GM12878 (cell line): Measurements from ENCODE around the gene TDP1. TPM values are rescaled to one million over a fixed set of nuclear protein-coding genes. Genes with fewer than 3 reads are reported as not detected.

Experiments
- ATAC-seq: fragments of 200-7000 bp; cut with Tn5 transposase; 3 replicates; pipeline ENCODE4 v1.9.1; 2020; ENCODE audit warnings: mild to moderate bottlenecking, moderate library complexity
- Bru-seq: library from RNA; stranded (reverse); fragments of 400-500 nt; gene quantifications from one replicate; lab custom pipeline; 2021; lab: Mats Ljungman, UMichigan
- BruChase-seq, 2 experiments: library from RNA; stranded (reverse); fragments of 400-500 nt; gene quantifications; one replicate each; lab custom pipeline; 2021; lab: Mats Ljungman, UMichigan
- BruUV-seq: library from RNA; stranded (reverse); fragments of 400-500 nt; replicated peaks from 2 replicates; lab custom pipeline; 2021; lab: Mats Ljungman, UMichigan
- CTCF ChIA-PET: fragments of 300-600 bp; sonication (Branson Sonifier 250); formaldehyde crosslinking; extraction: SDS; loops from one replicate; lab custom pipeline; 2021; ENCODE audit warnings: inconsistent platforms; lab: Yijun Ruan, JAX
- POLR2A ChIA-PET: fragments of 350-600 bp; formaldehyde crosslinking; extraction: SDS; loops from one replicate; lab custom pipeline; 2021; ENCODE audit warnings: inconsistent platforms; lab: Charles Lee
- RAD21 ChIA-PET: fragments of 300-600 bp; sonication (Branson Sonifier 250); formaldehyde crosslinking; loops from one replicate; lab custom pipeline; 2023; ENCODE audit warnings: antibody characterized with exemption; ENCODE audit not compliant: unreplicated experiment; lab: Charles Lee
- SMC1A ChIA-PET: fragments of 300-600 bp; sonication (Branson Sonifier 250); formaldehyde crosslinking; loops from one replicate; lab custom pipeline; 2023; ENCODE audit not compliant: unreplicated experiment, uncharacterized antibody; lab: Charles Lee
- DNase-seq: peaks from one replicate; pipeline ENCODE4 v3.0.0-alpha.2; 2011; ENCODE audit warnings: low read depth, low spot score
- FAIRE-seq: peaks from 3 replicates; lab custom pipeline; 2011; peaks lifted over from hg19 to GRCh38; lab: Jason Lieb, UNC
- H2AFZ ChIP-seq: 2 replicates; pipeline ENCODE4 v1.6.0; 2011; ENCODE audit warnings: low read depth, low read length, control low read depth; ENCODE audit not compliant: control insufficient read depth
- H3K27ac ChIP-seq: 2 replicates; pipeline ENCODE4 v1.5.1; 2011; ENCODE audit warnings: control low read depth; ENCODE audit not compliant: control insufficient read depth, insufficient read depth
- H3K27me3 ChIP-seq, 2 experiments: replicated peaks in 1 of 2; 2 replicates each; pipeline versions ENCODE4 v1.6.0 to v1.6.1; 2011; ENCODE audit warnings: low read length in 1 of 2; ENCODE audit not compliant: control insufficient read depth in 2 of 2, insufficient read depth in 2 of 2
- H3K36me3 ChIP-seq, 2 experiments: 2 replicates each; pipeline ENCODE4 v1.5.1; 2011; ENCODE audit warnings: low read length in 1 of 2; ENCODE audit not compliant: control insufficient read depth in 2 of 2, insufficient read depth in 2 of 2
- H3K4me1 ChIP-seq: 2 replicates; pipeline ENCODE4 v1.6.1; 2011; ENCODE audit warnings: mild to moderate bottlenecking, low read length, moderate library complexity, mixed read lengths; ENCODE audit not compliant: control insufficient read depth, insufficient read depth
- H3K4me2 ChIP-seq: 2 replicates; pipeline ENCODE4 v1.6.0; 2011; ENCODE audit warnings: control low read depth; ENCODE audit not compliant: control insufficient read depth, insufficient read depth
- H3K4me3 ChIP-seq: fragments of 200-600 bp; sonication (generic); 2 replicates; pipeline ENCODE4 v1.5.1; 2016
- H3K79me2 ChIP-seq: 2 replicates; pipeline ENCODE4 v1.6.0; 2011; ENCODE audit warnings: low read length; ENCODE audit not compliant: control insufficient read depth, insufficient read depth
- H3K9ac ChIP-seq: 2 replicates; pipeline ENCODE4 v1.8.0; 2011; ENCODE audit warnings: low read length, control low read depth, mixed read lengths; ENCODE audit not compliant: control insufficient read depth, insufficient read depth
- H3K9me3 ChIP-seq: replicated peaks from 3 replicates; pipeline ENCODE4 v1.5.1; 2011; ENCODE audit warnings: mild to moderate bottlenecking, low read length; ENCODE audit not compliant: control insufficient read depth, insufficient read depth
- H4K20me1 ChIP-seq: 2 replicates; pipeline ENCODE4 v1.6.0; 2011; ENCODE audit not compliant: control insufficient read depth, insufficient read depth
- CBX5 ChIP-seq: sonication (generic); IDR thresholded peaks from 2 replicates; pipeline ENCODE4 v1.6.1; 2016; ENCODE audit warnings: low read depth, moderate library complexity, mild to moderate bottlenecking, inconsistent platforms
- E2F4 ChIP-seq: IDR thresholded peaks from 2 replicates; pipeline ENCODE4 v1.6.1; 2012; ENCODE audit warnings: low read depth, low read length, improper control_type of control experiment
- EGR1 ChIP-seq, 2 experiments: IDR thresholded peaks; 1 replicate in 1 of 2; 2 replicates in 1 of 2; pipeline ENCODE4 v1.6.1; 2011 to 2012; ENCODE audit warnings: low read depth in 2 of 2, low read length in 2 of 2, borderline replicate concordance in 1 of 2, mild to moderate bottlenecking in 1 of 2, moderate library complexity in 1 of 2
- FOXK2 ChIP-seq: fragments of 450-650 bp; IDR thresholded peaks from 2 replicates; pipeline ENCODE4 v1.6.1; 2017; ENCODE audit warnings: mild to moderate bottlenecking, moderate library complexity
- HDAC6 ChIP-seq: fragments of 200-600 bp; sonication (generic); IDR thresholded peaks from one replicate; pipeline ENCODE4 v1.8.0; 2017; ENCODE audit warnings: antibody characterized with exemption; ENCODE audit not compliant: unreplicated experiment
- KLF5 ChIP-seq: fragments of 450-650 bp; IDR thresholded peaks from 2 replicates; pipeline ENCODE4 v1.6.1; 2014; ENCODE audit warnings: mild to moderate bottlenecking; ENCODE audit not compliant: partially characterized antibody
- LARP7 ChIP-seq: fragments of 450-650 bp; IDR thresholded peaks from 2 replicates; pipeline ENCODE4 v1.6.1; 2017; ENCODE audit warnings: mild to moderate bottlenecking
- MEF2B ChIP-seq: fragments of 450-650 bp; IDR thresholded peaks from 2 replicates; pipeline ENCODE4 v1.6.1; 2018; ENCODE audit warnings: mild to moderate bottlenecking, moderate library complexity; ENCODE audit not compliant: partially characterized antibody, poor library complexity, severe bottlenecking
- RBBP5 ChIP-seq: fragments of 200-600 bp; sonication (generic); conservative IDR thresholded peaks from 2 replicates; pipeline ENCODE4 v1.6.1; 2016
- SMAD1 ChIP-seq: fragments of 450-650 bp; IDR thresholded peaks from 2 replicates; pipeline ENCODE4 v1.6.1; 2018; ENCODE audit warnings: mild to moderate bottlenecking, low read depth; ENCODE audit not compliant: partially characterized antibody
- ZBTB40 ChIP-seq: fragments of 450-650 bp; IDR thresholded peaks from 2 replicates; pipeline ENCODE4 v1.6.1; 2016; ENCODE audit warnings: mild to moderate bottlenecking, moderate library complexity, borderline replicate concordance
- WGBS: methylation state at CpG from one replicate; pipeline ENCODE4 v1.1.6; 2016; ENCODE audit warnings: low lambda C conversion rate; ENCODE audit not compliant: insufficient replicate concordance, insufficient coverage; ENCODE audit errors: missing lambda C conversion rate; 5-methylcytosine and 5-hydroxymethylcytosine counted together
- in situ Hi-C: fragments of 300-500 bp; cut with MboI; formaldehyde crosslinking; loops from 9 replicates; pipeline ENCODE4 v1.14.3; 2018; ENCODE audit warnings: mixed read lengths
- intact Hi-C: fragments of 100-400 bp; cut with micrococcal nuclease; formaldehyde crosslinking; loops from one replicate; pipeline ENCODE4 v1.14.2; 2022; ENCODE audit not compliant: unreplicated experiment
- long read RNA-seq, 2 experiments: library from polyadenylated mRNA; unstranded; transcript quantifications; one replicate each; pipeline ENCODE4 v2.0.0, GENCODE V29; 2019 to 2020
- polyA minus RNA-seq, 3 experiments: library from RNA; depleted of rRNA, polyadenylated mRNA; stranded (reverse); fragments of >200 nt; gene quantifications; 2 replicates each; pipeline ENCODE4 v1.2.3, GENCODE V29; 2011
- polyA plus RNA-seq, 11 experiments: library from polyadenylated mRNA; depleted of rRNA in 4 of 11; unstranded in 6 of 11; stranded (reverse) in 5 of 11; fragments of >200 nt; fragmentation: Nextera tagmentation in 4 of 11; fragmentation: Illumina TruSeq in 1 of 11; extraction: Ambion mirVana in 4 of 11; extraction: Trizol in 1 of 11; gene quantifications; 1 replicate in 1 of 11; 2 replicates in 10 of 11; pipeline versions ENCODE4 v1.2.1 to v1.2.3, GENCODE V29; 2011 to 2016; ENCODE audit warnings: inconsistent platforms in 2 of 11, missing spikeins in 2 of 11, low read depth in 1 of 11
- total RNA-seq, 4 experiments: library from RNA; depleted of rRNA in 3 of 4; stranded (reverse); fragments of >200 nt in 3 of 4; fragmentation: Illumina TruSeq in 1 of 4; extraction: Trizol in 1 of 4; gene quantifications; 2 replicates each; pipeline versions ENCODE4 v1.2.1 to v1.2.3, GENCODE V29; 2013 to 2021

TDP1 gene
- total RNA-seq (2013; cell fraction: nucleolus; rRNA removed): 135 and 143 TPM in 2 replicates
- 54.4 and 58.3 TPM in 2 replicates for total RNA-seq (2014; rRNA removed)
- total RNA-seq (2014; rRNA removed; fragmentation: Illumina TruSeq; extraction: Trizol): 52.0 and 52.4 TPM in 2 replicates
- total RNA-seq (2021): 55.1 and 56.1 TPM in 2 replicates
- polyA plus RNA-seq (2011; ENCODE audit: low read depth): 23.7 TPM
- 58.4 and 63.1 TPM in 2 replicates for polyA plus RNA-seq (2011; rRNA removed)
- polyA plus RNA-seq (2011; cell fraction: cytosol; rRNA removed): 54.8 and 59.0 TPM in 2 replicates
- 55.2 and 55.4 TPM in 2 replicates for polyA plus RNA-seq (2011; cell fraction: nucleus; rRNA removed)
- 24.3 and 32.2 TPM in 2 replicates for polyA plus RNA-seq (2012)
- 53.8 and 61.3 TPM in 2 replicates for polyA plus RNA-seq (2014; fragmentation: Illumina TruSeq; extraction: Trizol)
- 10 to 100 TPM; 40.2 to 41.5 TPM for polyA plus RNA-seq (2014; fragmentation: Nextera tagmentation; extraction: Ambion mirVana)
- polyA plus RNA-seq (2014; rRNA removed): 35.5 and 40.4 TPM in 2 replicates
- polyA plus RNA-seq (2016; fragmentation: Nextera tagmentation; extraction: Ambion mirVana): 10 to 100 TPM; 57.9 to 60.4 TPM
- polyA minus RNA-seq (2011; rRNA and poly(A)+ RNA removed): 78.4 and 80.4 TPM in 2 replicates
- polyA minus RNA-seq (2011; cell fraction: cytosol; rRNA and poly(A)+ RNA removed): 19.9 and 21.1 TPM in 2 replicates
- 49.0 and 59.4 TPM in 2 replicates for polyA minus RNA-seq (2011; cell fraction: nucleus; rRNA and poly(A)+ RNA removed)
- percentile 81 among the genes with signal in this experiment for Bru-seq, nascent RNA
- percentile 72 among the genes with signal in this experiment for BruChase-seq, experiment 1, labeled RNA remaining after a 6-hour chase
- percentile 74 among the genes with signal in this experiment for BruChase-seq, experiment 2, labeled RNA remaining after a 2-hour chase
- long read RNA-seq, experiment 1, transcript TDP1-203 (16 exons, 2,068 nt): major isoform, 20 of 51 reads
- long read RNA-seq, experiment 1, partial matches to known transcripts: 12 of 51 reads
- long read RNA-seq, experiment 1, other reads (novel, unspliced or antisense): 16 of 51 reads
- long read RNA-seq, experiment 2, transcript TDP1-203 (16 exons, 2,068 nt): major isoform, 129 of 303 reads
- long read RNA-seq, experiment 2, transcript TDP1-201 (17 exons, 3,702 nt): minor isoform, 35 of 303 reads
- long read RNA-seq, experiment 2, partial matches to known transcripts: 78 of 303 reads
- long read RNA-seq, experiment 2, other reads (novel, unspliced or antisense): 58 of 303 reads

GRCh38 chr14:89955745-89956660 is at the start of gene TDP1:
Gene TDP1 (plus strand): TSS chr14:89955927. CDS start chr14:89963115, 7,188 bp downstream.
- H3K27ac ChIP-seq: peak within 1 kb of the TSS; percentile 94
- ChIA-PET RAD21 (no interaction called here), CTCF (interaction anchor here (0.7 to 7.9 kb wide), 6 partner anchors 10 to 279 kb away, joined by 3 to 65 read pairs (median 4); no protein-coding TSS in a partner anchor), POLR2A (interaction anchor here (0.7 kb wide), 2 partner anchors 10 to 28 kb away, joined by 3 to 5 read pairs; no protein-coding TSS in a partner anchor), SMC1A (interaction anchor here (0.6 to 1.6 kb wide), 4 partner anchors 14 to 102 kb away, joined by 3 to 4 read pairs (median 3); no protein-coding TSS in a partner anchor)
- intact Hi-C loops (loop anchor here (1.0 to 10.0 kb wide), 3 partner anchors 427 to 1961 kb away; partner anchors contain the start of genes FOXN3 and GALC), in situ Hi-C loops (no loop called here)
- H3K36me3 ChIP-seq: peaks cover 0 to 6% of the 10 kb centered on the region in 2 experiments; a peak in 1 of 4 replicates
- H3K27me3 ChIP-seq: no peaks in the 10 kb centered on the region
- no TSS peak for BruUV-seq
- peak within 1 kb of the TSS; percentile 93 for H3K9ac ChIP-seq
- peak within 1 kb of the TSS; percentile 98 for H2AFZ ChIP-seq
- no peaks in the 10 kb centered on the region for H4K20me1 ChIP-seq
- peak; percentile 83 for ATAC-seq
- peak within 1 kb of the TSS; percentile 65 for H3K4me3 ChIP-seq
- peak; percentile 99 for FAIRE-seq
- H3K9me3 ChIP-seq: peaks cover 7% of the 10 kb centered on the region; the same call in 1 of the 3 replicates
- H3K79me2 ChIP-seq: peaks cover 30% of the 10 kb centered on the region
- DNase-seq: peak; percentile 78
- peaks cover 9% of the 10 kb centered on the region for H3K4me1 ChIP-seq
- peak within 1 kb of the TSS; percentile 100 for H3K4me2 ChIP-seq
- WGBS: under 1% methylated on average over 67 of the region's 84 CpGs
- TF ChIP-seq ZBTB40 (peak; percentile 72; the same call in 1 of the 2 replicates), HDAC6 (peak; percentile 45), KLF5 (peak; percentile 62), LARP7 (peak; percentile 92), SMAD1 (no peak), MEF2B (no peak), FOXK2 (peak; percentile 78), E2F4 (peak; percentile 89), CBX5 (peak; percentile 63; the same call in 1 of the 2 replicates), EGR1 (IDR thresholded peaks at IDR 0.05; ENCODE audit: borderline replicate concordance in 1 of 2, low read depth in 2 of 2, low read length in 2 of 2) (peak in 1 of 2 experiments; percentile 74; a peak in 2 of 3 replicates), RBBP5 (no peak)
